B cell (primary cell): ENCODE results near the gene CDC45.

Source experiments
- EZH2 ChIP-seq: IDR thresholded peaks from 2 replicates; pipeline ENCODE4 v1.6.1; 2012; ENCODE audit warnings: borderline replicate concordance, low read depth, mild to moderate bottlenecking, moderate library complexity, low read length; ENCODE audit not compliant: insufficient read depth, poor library complexity, severe bottlenecking
- TF ChIP-seq, protein P1 (sequence below): fragments of 200-600 bp; IDR thresholded peaks from one replicate; pipeline ENCODE4 v1.8.0; 2022; ENCODE audit warnings: antibody characterized with exemption, mild to moderate bottlenecking

GRCh38 chr22:19453718-19454117 lies 26.0 kb upstream of the CDC45 start:
- TF ChIP-seq, protein P1, sequence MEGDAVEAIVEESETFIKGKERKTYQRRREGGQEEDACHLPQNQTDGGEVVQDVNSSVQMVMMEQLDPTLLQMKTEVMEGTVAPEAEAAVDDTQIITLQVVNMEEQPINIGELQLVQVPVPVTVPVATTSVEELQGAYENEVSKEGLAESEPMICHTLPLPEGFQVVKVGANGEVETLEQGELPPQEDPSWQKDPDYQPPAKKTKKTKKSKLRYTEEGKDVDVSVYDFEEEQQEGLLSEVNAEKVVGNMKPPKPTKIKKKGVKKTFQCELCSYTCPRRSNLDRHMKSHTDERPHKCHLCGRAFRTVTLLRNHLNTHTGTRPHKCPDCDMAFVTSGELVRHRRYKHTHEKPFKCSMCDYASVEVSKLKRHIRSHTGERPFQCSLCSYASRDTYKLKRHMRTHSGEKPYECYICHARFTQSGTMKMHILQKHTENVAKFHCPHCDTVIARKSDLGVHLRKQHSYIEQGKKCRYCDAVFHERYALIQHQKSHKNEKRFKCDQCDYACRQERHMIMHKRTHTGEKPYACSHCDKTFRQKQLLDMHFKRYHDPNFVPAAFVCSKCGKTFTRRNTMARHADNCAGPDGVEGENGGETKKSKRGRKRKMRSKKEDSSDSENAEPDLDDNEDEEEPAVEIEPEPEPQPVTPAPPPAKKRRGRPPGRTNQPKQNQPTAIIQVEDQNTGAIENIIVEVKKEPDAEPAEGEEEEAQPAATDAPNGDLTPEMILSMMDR, result no peak
- no peak for TF ChIP-seq EZH2
